ENCODE data around the gene C2orf49.

- TF ChIP-seq, protein P1, sequence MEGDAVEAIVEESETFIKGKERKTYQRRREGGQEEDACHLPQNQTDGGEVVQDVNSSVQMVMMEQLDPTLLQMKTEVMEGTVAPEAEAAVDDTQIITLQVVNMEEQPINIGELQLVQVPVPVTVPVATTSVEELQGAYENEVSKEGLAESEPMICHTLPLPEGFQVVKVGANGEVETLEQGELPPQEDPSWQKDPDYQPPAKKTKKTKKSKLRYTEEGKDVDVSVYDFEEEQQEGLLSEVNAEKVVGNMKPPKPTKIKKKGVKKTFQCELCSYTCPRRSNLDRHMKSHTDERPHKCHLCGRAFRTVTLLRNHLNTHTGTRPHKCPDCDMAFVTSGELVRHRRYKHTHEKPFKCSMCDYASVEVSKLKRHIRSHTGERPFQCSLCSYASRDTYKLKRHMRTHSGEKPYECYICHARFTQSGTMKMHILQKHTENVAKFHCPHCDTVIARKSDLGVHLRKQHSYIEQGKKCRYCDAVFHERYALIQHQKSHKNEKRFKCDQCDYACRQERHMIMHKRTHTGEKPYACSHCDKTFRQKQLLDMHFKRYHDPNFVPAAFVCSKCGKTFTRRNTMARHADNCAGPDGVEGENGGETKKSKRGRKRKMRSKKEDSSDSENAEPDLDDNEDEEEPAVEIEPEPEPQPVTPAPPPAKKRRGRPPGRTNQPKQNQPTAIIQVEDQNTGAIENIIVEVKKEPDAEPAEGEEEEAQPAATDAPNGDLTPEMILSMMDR (IDR thresholded peaks at IDR 0.05; ENCODE audit: low read length), result no peak
- TF ChIP-seq EZH2 (optimal IDR thresholded peaks at IDR 0.05; ENCODE audit: low read depth, low read length), result no peak
These were observed 14.2 kb upstream of the C2orf49 start for GRCh38 chr2:105323111-105323510.

Measured in MM.1S (cell line).